ENCODE results near the gene ETFB. TPM values are rescaled to one million over a fixed set of nuclear protein-coding genes. Genes with fewer than 3 reads are reported as not detected.

The ETFB gene
- total and polyA plus RNA-seq, 9 of the 15 experiments (the other 6 are each of a cell fraction or from before 2014, with no cell fraction given): 18.1 to 143 (median 96.1) TPM

- H3K4me1 ChIP-seq (replicated peaks in 1 of 2; ENCODE audit: control insufficient read depth in 2 of 2, insufficient read depth in 2 of 2, low read length in 2 of 2): peaks cover 29 to 36% of the 10 kb centered on the region in 2 experiments
- H3K4me2 ChIP-seq (ENCODE audit: insufficient read depth, low read length): no peak overlapping the region
- in situ Hi-C loops (cut with MboI) (no loop called here), intact Hi-C loops (cut with micrococcal nuclease) (loop anchor here (5.0 kb wide), 1 partner anchor 39 kb away; the partner anchor contains the start of gene C19orf84)
- H2AFZ ChIP-seq (ENCODE audit: low read depth, low read length): no peak overlapping the region
- FAIRE-seq (no peak), DNase-seq (ENCODE audit: extremely low read depth in 1 of 4, low spot score in 3 of 4) (no peak), ATAC-seq (no peak)
- H3K79me2 ChIP-seq (ENCODE audit: control insufficient read depth, insufficient read depth, low read length): peaks cover 13% of the 10 kb centered on the region
- ChIA-PET CTCF (ENCODE audit: low intra/inter-chr PET ratio) (no interaction called here), POLR2A (interaction anchor here (0.9 kb wide), 1 partner anchor 9 kb away, joined by 5 read pairs; no protein-coding TSS in a partner anchor)
- H3K4me3 ChIP-seq: no peak overlapping the region
- no TSS peak for BruUV-seq (replicated peaks)
- H3K9me1 ChIP-seq (ENCODE audit: control insufficient read depth, insufficient read depth, low read length): peaks cover 5% of the 10 kb centered on the region
- 82% methylated on average over 14 of the region's 16 CpGs for WGBS (ENCODE audit: insufficient coverage, low coverage, missing lambda C conversion rate)
- H3K36me3 ChIP-seq (ENCODE audit: control insufficient read depth, insufficient read depth, low read length): peaks cover 47% of the 10 kb centered on the region
- 0 out of 3 replicates have a peak overlapping the region, but pooled peaks have one; percentile 91 for H3K27ac ChIP-seq (ENCODE audit: extremely low read depth, low read depth, low read length)
- H3K27me3 ChIP-seq (ENCODE audit: control insufficient read depth in 2 of 2, insufficient read depth in 2 of 2, low read length in 2 of 2): no peaks in the 10 kb centered on the region
- H3K9ac ChIP-seq (ENCODE audit: insufficient read depth in 1 of 2, low read depth in 2 of 2, low read length in 2 of 2): peak overlapping the region in 1 of 2 experiments; percentile 47; a peak in 1 of 4 replicates
- no peaks in the 10 kb centered on the region for H3K9me3 ChIP-seq (replicated peaks; ENCODE audit: control insufficient read depth, insufficient read depth, low read depth, low read length)
- H4K20me1 ChIP-seq (replicated peaks; ENCODE audit: control insufficient read depth, insufficient read depth, low read length): 0 out of 2 replicates have a peak, but pooled peaks cover 4% of the 10 kb centered on the region
- no peak for TF ChIP-seq TBP (optimal IDR thresholded peaks at IDR 0.05; ENCODE audit: low read depth, low read length)
- no peak for TF ChIP-seq NR3C1 (CRISPR knock-in tag; IDR thresholded peaks at IDR 0.05)
These were observed 13.3 kb downstream of the ETFB start for GRCh38 chr19:51352783-51353360.

- CTCF ChIA-PET (ENCODE audit: low intra/inter-chr PET ratio): no interaction called here
- in situ Hi-C loops (cut with MboI): no loop called here
- H3K27me3 ChIP-seq (ENCODE audit: control insufficient read depth in 2 of 2, insufficient read depth in 2 of 2, low read length in 2 of 2): no peaks in the 10 kb centered on the region
- no TSS peak for BruUV-seq (replicated peaks)
- no peaks in the 10 kb centered on the region for H3K9me3 ChIP-seq (replicated peaks; ENCODE audit: control insufficient read depth, insufficient read depth, low read depth, low read length)
- H3K9ac ChIP-seq (ENCODE audit: insufficient read depth in 1 of 2, low read depth in 2 of 2, low read length in 2 of 2): peak overlapping the region; percentile 59 to 81; a peak in 3 of 4 replicates
- ATAC-seq (no peak), DNase-seq (ENCODE audit: extremely low read depth in 1 of 4, low spot score in 3 of 4) (no peak), FAIRE-seq (peak; percentile 62)
- peaks cover 5% of the 10 kb centered on the region for H3K9me1 ChIP-seq (ENCODE audit: control insufficient read depth, insufficient read depth, low read length)
- POLR2A ChIA-PET: interaction anchor here (0.6 to 2.8 kb wide), 8 partner anchors 8 to 272 kb away, joined by 3 to 22 read pairs (median 6); partner anchors contain the start of genes C19orf84 and VSIG10L
- 0 out of 2 replicates have a peak, but pooled peaks cover 4% of the 10 kb centered on the region for H4K20me1 ChIP-seq (replicated peaks; ENCODE audit: control insufficient read depth, insufficient read depth, low read length)
- H3K27ac ChIP-seq (ENCODE audit: extremely low read depth, low read depth, low read length): peak overlapping the region; percentile 91
- peak overlapping the region; percentile 59; the same call in 1 of the 2 replicates for H3K4me2 ChIP-seq (ENCODE audit: insufficient read depth, low read length)
- H3K79me2 ChIP-seq (ENCODE audit: control insufficient read depth, insufficient read depth, low read length): peaks cover 13% of the 10 kb centered on the region
- H3K4me3 ChIP-seq: no peak overlapping the region
- H3K4me1 ChIP-seq (replicated peaks in 1 of 2; ENCODE audit: control insufficient read depth in 2 of 2, insufficient read depth in 2 of 2, low read length in 2 of 2): peaks cover 29 to 36% of the 10 kb centered on the region in 2 experiments
- 76% methylated on average over 11 of the region's 11 CpGs for WGBS (ENCODE audit: insufficient coverage, low coverage, missing lambda C conversion rate)
- no peak overlapping the region for H2AFZ ChIP-seq (ENCODE audit: low read depth, low read length)
- TF ChIP-seq ZNF263 (CRISPR knock-in tag; IDR thresholded peaks at IDR 0.05; ENCODE audit: borderline replicate concordance): peak; percentile 22; the same call in 1 of the 2 replicates
- 0 out of 2 replicates have a peak, but pooled peaks have one; percentile 3 for TF ChIP-seq HCFC1 (IDR thresholded peaks at IDR 0.05; ENCODE audit: low read depth, low read length)
- TF ChIP-seq POLR2G (IDR thresholded peaks at IDR 0.05; ENCODE audit: low read depth, low read length): 0 out of 2 replicates have a peak, but pooled peaks have one; percentile 16
- no peak for TF ChIP-seq MTA1 (IDR thresholded peaks at IDR 0.05; ENCODE audit: borderline replicate concordance)
- TF ChIP-seq C11orf30 (IDR thresholded peaks at IDR 0.05; ENCODE audit: low read depth): no peak
- peak; percentile 9; the same call in 1 of the 2 replicates for TF ChIP-seq ZFX (CRISPR knock-in tag; IDR thresholded peaks at IDR 0.05)
- TF ChIP-seq HDGF (IDR thresholded peaks at IDR 0.05): 0 out of 2 replicates have a peak, but pooled peaks have one; percentile 74
- no peak for TF ChIP-seq FOXO4 (CRISPR knock-in tag; IDR thresholded peaks at IDR 0.05)
- TF ChIP-seq RBFOX2 (IDR thresholded peaks at IDR 0.05; ENCODE audit: low read depth, low read length): 0 out of 2 replicates have a peak, but pooled peaks have one; percentile 22
- TF ChIP-seq BCOR (IDR thresholded peaks at IDR 0.05): peak; percentile 27; the same call in 1 of the 2 replicates
- 0 out of 2 replicates have a peak, but pooled peaks have one; percentile 34 for TF ChIP-seq SMARCA5 (IDR thresholded peaks at IDR 0.05)
- peak; percentile 33 for TF ChIP-seq RBM25 (IDR thresholded peaks at IDR 0.05; ENCODE audit: low read depth, low read length, severe bottlenecking)
- intact Hi-C loops (cut with micrococcal nuclease): loop anchor here (5.0 kb wide), 1 partner anchor 41 kb away; the partner anchor contains the start of gene C19orf84
- peaks cover 61% of the 10 kb centered on the region for H3K36me3 ChIP-seq (ENCODE audit: control insufficient read depth, insufficient read depth, low read length)
These were observed 14.8 kb downstream of the ETFB start for GRCh38 chr19:51351266-51351990.

Data from K562 (cell line).